Activated T-helper 9 cell treated with anti-CD3 and anti-CD28 coated beads, Interleukin-2, amount 50 U/mL, for 16 hours (primary cell): ENCODE data around the gene TRIM7.
"Not testable (repeated sequence)": the region's sequence is repeated elsewhere in the genome, so short reads cannot be mapped to it uniquely, and the experiment has no call there.

Experiments used
- DNase-seq: peaks from one replicate; pipeline ENCODE4 v3.0.0-alpha.2; 2020; ENCODE audit warnings: low read depth

TRIM7 gene

DNA sequence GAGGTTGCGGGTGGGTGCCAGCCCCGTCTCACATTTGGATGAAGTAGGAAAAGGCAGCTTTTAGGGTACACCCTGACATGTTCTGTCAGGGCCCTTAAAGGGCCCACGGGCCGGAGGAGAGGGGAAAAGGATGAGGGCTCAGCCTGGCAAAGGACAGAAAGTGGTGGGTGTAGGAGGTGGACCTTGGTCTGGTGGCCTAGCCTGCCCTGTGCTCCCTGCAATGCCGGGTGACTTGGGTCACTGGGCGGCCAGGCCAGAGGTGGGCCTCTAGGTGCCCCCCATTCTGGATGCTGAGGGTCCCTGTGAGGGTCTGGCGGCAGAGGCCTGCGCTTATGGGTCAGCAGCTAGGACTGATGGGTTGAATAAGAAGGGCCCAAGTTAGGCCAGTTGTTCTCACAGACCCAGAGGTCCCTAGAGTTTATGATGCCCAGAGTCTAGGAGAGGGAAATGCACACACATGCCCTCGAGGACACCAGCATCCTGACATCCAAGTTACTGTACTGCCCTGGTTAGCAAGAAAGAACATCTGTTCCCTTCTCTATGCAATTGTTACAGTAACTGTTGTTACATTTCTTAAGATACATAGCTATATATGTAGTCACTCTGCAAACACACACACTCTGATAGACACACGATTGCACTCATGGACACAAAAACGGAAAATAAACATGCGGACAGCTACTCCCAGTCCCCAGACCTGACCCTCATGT is 12.5 kb downstream of the TRIM7 start:
- no peak for DNase-seq

DNA sequence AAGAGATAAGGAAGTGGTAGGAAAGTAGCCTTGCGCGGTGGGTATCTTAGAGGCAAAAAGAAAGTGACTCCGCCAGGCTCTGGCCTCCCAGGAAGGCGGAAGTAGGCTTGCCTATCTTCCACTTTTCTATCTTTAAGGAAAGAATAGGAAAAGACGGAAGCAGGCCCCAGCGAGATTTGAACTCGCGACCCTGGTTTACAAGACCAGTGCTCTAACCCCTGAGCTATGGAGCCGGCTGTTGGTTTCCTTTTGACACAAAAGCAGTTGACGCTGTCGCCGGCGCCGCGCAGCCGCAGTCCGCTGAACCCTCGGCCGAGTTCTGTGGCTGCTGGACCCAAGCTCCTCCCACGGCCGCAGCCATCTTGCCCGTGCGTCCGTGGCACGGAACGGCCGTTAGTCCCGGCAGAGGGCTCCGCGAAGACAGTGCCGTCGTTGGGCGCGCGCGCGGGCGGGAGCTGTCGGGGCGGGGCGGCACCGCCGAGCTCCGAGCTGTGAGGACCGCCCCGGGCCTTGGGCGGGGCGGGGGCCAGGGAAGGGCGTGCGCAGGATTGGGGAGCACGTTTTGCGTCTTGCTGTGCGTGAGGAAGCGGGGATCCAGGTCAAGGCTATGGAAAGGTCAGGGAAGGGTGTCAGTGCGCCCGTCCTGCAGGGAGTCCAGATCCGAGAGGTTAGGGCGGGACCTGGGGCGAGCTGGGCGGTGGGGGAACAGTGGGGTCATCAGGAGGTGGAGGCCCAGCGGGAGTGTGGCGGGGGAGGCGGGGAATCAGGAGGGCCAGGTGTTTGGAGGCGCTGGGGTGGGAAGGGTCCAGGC is 13.3 kb downstream of the TRIM7 start:
- peak; percentile 92 for DNase-seq

DNA sequence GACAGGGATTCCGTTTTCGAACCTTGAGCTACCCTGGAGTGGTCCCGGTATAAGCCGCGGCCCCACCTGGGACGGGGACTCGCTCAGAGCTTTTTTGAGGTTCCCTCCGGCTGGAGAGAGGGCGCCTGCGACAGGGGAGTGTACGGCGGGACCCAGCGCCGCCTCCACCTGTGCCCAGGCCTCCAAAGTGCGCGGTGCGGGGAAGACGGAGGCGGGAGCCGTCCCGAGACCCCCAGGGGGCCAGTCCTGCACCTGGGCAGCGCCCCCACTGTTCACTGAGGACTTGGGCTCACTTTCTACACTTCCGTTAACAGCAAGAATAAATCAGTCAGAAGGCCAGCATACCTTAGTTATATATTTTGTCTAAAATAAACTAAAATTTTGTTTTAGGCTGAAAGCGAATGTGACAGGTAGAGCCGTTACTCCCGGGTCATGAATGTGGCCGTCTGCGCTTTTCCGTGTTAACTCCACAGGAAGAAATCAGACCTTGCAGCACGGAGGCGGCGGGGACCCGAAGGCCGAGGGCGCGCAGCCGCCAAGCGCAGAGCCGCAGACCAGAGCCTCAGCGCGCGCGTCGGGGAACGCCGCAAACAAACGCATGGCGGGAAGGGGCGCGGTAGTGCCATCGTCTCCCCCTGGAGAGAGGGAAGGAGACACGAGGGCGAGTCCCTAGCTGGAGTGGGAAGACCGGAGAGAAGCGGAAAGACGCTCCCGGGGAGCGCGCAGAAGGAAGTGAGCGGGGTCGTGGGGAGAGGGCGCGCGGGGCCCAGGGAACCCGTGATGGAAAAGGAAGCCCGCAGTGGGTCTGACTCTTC is 14.1 kb downstream of the TRIM7 start:
- peak; percentile 45 for DNase-seq

DNA sequence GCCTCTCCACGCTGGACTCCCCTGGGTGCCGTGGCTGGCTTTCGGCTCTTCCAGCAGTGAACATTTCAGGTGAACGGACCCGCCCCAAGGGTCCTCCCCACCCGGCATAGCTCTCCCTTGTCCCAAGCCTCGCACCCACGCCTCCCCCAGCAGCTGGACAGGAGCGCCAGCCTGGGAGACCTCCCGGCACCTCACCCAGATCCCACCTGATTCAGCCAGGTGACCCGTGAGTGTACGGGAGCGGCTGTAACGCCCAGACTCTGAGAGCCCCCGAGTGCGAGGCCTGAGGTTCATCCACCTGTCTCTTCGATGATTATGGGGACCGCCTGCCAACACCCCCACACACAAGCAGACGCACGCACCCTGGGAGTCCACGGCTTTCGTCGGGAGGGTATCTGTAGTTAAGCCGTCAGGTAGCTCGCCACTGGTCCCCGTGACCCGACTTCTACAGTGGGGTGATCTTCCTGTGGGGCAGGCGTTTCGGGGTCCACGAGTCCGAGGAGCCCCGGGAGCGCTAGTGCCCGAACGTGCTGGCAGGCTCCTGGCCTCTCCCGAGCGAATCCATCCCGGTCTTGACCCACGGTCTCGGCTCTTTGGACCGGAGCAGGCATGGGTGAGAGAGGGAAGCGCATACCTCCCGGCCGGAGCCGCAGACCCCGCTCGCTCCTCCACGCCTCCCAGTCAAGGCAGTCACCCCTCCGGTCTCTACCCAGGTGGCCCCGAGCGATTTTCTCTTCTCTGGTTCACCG is 14.9 kb downstream of the TRIM7 start:
- no peak for DNase-seq

DNA sequence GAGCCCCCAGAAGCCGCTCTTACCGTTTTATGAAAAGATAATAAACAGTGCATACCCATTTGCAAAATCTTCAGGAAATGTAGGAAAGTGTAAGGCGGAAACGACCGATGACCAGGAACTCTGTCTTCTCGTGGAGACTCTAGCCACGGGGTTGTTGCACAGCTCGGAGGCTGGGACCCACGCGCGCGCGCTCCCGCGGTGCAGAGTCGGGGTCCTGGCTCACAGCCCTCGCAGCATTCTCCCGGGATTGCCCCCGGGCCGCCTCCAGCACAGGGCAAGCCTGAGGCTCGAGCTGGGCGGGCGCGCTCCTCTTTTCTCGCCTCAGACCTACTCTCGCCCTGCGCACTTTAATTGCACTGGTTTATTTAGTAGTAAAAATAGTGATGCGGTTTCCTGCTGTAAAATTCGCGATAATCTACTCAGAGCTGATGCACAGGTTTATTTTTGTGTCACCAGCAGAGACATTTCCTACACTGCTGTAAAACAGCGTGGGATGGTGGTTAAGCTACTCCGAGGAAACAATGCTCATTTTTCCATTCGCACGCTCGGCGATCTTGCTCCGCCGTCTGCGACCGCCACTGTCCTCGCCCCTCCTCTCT is 15.5 kb downstream of the TRIM7 start:
- peak; percentile 46 for DNase-seq

DNA sequence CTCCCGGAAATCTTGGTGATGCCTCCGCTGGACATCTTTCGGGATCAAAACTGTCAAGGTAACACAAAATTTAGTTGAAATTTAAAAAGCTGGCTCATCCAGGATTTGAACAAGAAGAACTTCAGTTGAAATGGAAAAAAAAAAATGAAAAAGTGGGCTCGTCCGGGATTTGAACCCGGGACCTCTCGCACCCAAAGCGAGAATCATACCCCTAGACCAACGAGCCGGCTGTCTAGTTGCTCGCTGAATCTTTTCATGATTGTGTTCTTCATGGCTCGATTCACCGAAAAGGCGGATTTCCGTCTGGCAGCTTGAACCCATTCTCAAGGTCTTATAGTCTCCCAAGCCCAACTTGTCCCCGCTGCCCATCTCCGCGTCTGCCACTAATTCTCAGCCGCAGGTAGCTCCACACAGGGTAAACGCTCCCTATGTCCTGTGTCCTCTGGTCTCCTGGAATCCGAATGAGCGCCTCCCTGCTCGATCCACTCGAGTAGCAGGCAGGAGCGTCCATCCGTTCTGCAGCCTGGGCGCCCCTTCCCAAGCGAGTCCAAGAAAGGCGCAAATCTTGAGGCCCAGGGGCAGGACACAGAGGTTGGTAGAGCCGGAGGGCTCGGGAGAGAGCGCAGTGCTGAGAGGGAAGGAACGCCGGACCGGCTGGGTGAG is 16.2 kb downstream of the TRIM7 start:
- peak; percentile 49 for DNase-seq

DNA sequence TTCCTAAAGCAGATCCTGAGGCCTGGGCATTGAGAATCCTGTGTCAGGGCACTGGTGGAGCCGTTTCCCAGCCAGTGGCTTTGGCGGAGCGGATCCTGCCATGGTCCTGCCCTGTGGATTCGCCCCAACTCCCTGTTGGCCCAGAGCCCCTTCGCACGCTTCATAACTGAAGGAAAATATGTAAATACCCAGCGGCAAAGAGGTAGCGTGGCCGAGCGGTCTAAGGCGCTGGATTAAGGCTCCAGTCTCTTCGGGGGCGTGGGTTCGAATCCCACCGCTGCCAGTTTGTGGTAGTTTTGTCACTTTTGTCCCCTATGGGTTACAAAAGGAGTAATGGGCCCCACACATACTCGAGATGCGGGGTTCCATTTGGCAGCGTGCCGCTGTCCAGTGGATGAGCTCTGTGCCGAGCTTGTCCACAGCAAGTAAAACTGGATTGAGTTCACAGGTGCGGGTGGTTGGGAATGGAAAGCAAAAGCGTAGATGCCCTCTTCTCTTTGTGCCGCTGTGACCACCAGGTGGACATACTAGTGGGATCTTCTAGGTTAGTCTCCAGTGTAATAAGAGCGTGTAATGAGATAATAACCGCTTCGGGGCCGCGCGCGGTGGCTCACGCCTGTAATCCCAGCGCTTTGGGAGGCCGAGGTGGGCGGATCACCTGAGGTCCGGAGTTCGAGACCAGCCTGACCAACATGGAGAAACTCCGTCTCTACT is 17.3 kb downstream of the TRIM7 start:
- no peak for DNase-seq

DNA sequence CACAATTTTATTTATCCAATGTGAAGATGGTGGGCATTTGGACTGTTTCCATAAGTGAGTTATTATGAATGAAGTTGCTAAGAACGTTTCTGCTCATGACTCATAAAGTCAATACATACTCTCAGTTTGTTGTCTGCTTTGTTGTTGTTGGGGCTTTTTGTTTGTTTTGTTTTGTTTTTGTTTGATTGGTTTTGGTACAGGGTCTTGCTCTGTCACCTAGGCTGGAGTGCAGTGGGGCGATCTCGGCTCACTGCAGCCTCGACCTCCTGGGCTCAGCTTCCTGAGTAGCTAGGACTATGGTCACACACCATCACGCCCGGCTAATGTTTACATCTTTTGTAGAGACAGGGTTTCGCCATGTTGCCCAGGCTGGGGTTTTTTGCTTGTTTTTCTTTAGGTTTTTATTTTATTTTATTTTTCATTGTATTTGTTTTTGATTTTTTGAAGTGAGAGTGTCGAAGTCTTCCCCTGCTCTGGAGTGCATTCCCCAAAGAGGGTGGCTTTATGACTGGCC is 18.0 kb downstream of the TRIM7 start:
- no peak for DNase-seq

DNA sequence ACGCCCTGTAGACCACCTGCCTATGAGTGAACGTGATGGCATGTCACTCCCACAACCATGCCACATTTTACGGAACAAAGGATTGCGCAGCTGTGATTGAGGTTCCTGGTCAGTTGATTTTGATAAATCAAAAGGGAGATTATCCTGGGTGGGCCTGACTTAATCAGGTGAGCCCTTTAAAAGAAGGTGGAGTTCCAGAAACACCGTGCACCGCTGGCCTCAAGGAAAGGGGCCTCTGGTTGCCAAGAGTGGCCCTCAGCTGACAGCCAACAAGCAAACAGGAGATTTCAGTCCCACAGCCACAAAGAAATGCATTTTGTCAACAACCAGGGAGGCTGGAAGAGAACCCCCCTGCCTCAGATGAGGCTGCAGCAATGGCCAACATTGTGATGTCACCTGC is 19.0 kb downstream of the TRIM7 start:
- DNase-seq: no peak

DNA sequence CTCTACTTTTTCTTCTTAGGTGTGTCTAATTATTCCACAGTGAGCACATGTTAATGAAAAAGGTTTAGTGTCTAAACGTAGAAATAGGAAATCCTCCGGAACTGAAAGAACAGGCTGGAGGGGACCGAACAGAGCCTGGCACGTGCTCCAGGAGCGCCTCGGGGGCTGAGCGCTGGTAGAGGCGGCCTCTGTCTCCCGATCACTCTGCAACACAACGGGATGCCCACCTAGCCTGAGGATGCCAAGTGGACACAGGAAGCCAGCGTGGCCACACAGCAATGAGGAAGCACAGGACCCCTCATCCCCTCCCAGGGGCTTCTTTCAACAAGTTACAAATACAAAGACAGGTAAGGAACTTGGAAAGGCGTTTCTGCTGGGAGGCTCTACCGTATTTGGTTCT is 19.4 kb downstream of the TRIM7 start:
- DNase-seq: no peak

DNA sequence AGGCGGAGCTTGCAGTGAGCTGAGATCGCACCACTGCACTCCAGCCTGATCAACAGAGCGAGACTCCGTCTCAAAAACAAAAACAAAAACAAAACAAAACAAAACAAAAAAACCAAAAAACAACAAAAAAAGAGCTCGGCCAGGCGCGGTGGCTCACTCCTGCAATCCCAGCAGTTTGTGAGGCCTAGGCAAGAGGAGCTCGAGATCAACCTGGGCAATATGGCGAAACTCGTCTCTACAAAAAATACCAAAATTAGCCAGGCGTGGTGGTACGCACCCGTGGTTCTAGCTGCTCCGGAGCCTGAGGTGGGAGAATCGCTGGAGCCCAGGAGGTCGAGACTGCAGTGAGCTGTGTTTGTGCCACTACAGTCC is 20.2 kb downstream of the TRIM7 start:
- DNase-seq: no peak

DNA sequence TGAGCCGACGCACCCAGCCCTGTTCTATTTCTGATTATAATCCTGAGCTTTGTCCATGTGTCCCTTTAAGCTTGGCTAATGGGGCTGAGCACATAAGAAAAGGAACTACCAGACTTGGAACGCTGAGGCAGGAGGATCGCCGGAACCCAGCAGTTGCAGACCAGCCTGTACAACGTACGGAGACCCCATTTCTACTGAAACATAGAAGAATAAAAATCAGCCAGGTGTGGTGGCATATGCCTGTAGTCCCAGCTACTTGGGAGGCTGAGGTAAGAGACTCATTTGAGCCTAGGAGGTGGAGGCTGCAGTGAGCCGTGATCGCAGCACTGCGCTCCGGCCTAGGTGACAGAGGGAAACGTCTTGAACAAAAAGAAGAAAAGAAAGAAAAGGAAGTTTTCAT is 22.3 kb downstream of the TRIM7 start:
- DNase-seq: no peak

DNA sequence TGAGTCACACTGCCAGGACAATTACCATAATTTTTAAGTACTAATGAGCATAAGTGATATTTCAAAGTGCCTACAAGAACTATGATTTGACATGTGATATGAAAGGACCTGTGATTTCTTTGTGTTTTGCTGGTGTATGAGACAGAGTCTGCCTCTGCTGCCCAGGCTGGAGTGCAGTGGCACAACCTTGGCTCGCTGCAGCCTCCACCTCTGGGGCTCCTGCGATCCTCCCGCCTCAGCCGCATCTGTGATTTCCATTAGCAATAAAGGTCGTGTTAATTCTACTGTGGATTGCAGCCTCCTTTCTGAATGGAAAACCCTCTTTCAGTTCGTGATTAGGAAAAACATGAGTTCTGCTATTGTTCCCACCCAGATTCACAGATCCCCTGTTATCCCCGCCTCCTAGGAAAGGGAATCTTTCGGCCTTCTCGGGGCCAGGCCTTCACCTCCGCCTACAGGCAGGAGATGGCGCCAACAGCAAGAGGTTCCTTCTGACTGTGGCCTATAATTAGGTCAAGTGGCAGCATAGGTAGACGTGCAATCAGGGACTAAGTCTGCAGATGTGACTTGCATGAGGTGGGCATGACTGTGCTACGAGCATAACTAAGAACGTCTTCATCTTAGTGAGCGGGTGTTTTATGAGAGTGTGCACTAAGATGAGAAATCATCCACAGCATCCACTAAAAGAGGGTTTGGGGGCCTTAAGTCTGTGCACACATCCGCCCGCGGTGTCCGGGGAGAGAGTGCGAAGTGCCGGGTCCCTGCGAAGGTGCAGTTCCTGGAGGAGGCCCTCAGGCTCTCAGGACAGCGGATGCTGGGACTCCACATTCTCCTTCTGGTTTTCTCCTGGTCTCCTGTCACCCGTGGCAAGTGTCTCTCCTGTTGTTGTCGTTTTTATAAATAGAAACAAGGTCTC is 23.1 kb downstream of the TRIM7 start:
- peak; percentile 52 for DNase-seq

DNA sequence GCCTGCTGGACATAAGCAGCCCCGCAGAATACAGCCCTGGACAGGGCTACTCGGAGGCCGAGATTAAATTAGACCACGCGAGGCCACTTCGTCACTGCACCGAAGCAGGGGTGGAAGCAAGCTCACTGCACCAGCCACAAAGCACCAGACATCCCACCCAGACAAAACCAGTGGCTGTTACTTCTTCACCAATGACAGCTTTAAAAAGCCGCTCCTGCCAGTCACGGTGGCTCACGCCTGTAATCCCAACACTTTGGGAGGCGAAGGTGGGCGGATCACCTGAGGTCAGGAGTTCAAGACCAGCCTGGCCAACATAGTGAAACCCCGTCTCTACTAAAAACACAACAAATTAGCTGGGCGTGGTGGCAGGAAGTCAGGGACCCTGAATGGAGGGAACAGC is 27.4 kb downstream of the TRIM7 start:
- not testable (repeated sequence) for DNase-seq

DNA sequence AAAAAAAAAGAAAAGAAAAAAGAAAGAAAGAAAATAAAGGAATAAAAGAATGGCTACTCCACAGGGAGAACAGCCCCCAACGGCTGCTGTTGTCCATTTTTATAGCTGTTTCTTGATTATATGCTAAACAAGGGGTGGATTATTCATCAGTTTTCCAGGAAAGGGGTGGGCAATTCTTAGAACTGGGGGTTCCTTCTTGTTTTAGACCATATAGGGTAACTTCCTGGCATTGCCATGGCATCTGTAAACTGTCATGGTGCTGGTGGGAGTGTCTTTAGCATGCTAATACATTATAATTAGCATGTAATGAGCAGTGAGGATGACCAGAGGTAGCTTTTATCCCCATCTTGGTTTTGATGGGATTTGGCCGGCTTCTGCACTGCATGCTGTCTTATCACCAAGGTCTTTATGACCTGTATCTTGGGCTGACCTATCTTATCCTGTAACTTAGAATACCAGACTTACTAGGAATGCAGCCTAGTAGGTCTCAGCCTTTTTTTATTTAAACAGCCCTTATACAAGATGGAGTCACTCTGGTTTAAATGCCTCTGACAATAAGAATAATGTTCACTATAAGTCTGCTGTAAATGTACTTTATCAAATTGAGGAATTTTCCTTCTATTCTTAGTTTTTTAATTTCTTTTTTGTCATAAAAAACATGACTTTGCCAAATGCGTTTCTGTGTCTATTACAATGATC is 28.6 kb downstream of the TRIM7 start:
- DNase-seq: no peak

DNA sequence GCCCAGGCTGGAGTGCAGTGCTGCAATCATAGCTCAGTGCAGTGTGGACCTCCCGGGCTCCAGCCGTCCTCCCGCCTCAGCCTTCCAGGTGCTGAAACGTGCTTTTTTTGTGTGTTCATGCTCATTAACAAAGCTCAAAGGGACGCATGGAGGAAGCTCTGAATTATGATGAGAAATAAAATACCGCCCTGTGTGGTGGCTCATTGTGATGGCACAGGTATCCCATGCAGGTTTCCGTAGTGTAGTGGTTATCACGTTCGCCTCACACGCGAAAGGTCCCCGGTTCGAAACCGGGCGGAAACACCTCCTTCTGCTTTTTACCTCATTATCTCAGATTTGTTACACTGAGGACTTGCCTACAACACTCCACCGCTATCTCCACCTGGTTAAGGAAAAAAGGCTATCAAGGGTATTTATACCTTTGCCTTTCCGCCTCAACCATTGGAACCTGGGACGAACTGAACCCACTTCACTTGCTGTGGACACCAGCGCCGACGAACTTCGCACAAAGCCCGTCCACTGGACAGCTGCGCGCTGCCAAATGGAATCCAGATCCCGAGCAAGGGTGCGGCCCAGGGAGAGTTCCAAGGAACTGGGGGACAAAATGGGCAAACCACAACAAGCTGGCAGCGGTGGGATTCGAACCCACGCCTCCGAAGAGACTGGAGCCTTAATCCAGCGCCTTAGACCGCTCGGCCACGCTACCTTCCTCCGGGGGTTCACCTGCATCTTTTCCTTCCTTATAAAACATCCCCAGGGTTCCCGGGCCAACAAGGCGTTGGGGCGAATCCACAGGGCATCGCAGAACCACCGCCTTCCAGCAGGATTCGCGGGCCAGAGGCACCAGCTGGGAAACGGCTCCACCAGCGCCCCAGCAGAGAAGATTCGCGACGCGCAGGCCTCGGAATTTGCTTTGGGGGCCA is 31.3 kb downstream of the TRIM7 start:
- peak; percentile 48 for DNase-seq

DNA sequence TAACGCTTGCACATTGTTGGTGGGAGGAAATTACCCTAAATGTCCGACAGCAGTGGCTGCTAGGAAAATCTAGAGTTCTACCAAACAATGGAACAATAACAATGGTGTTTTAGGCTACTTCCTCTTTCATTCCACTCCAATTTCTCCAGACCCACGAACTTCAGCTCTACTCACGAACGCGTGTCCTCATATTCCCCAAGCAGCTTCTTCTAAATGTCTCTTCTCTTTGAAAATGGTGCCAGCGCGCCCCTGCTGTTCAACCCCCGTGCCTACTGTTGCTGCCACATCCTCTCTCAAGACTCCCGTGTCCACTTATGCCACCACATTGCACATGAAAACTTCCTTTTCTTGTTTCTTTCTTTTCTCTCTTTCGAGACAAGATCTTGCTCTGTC is 32.0 kb downstream of the TRIM7 start:
- DNase-seq: peak; percentile 65
